ENCODE measurements around the gene PPP1R3G.

Gene PPP1R3G

DNA sequence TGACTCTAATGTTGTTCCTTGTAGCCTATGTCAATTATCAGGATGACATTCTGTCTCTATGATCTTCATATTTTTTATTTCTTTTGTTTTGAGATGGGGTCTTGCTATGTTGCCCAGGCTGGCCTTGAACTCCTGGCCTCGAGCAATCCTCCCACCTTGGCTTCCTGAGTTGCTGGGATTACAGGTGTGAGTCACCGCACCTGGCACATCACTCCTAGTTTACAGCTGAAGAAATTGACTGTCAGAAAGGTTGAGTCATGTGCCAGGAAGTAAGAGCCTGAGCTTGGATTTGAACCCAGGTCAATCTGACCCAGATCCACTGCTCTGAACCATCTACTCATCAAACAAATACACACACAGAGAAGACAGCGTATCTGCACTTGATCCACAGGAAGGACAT lies 14.4 kb downstream of the PPP1R3G start:
- TF ChIP-seq, protein P1, sequence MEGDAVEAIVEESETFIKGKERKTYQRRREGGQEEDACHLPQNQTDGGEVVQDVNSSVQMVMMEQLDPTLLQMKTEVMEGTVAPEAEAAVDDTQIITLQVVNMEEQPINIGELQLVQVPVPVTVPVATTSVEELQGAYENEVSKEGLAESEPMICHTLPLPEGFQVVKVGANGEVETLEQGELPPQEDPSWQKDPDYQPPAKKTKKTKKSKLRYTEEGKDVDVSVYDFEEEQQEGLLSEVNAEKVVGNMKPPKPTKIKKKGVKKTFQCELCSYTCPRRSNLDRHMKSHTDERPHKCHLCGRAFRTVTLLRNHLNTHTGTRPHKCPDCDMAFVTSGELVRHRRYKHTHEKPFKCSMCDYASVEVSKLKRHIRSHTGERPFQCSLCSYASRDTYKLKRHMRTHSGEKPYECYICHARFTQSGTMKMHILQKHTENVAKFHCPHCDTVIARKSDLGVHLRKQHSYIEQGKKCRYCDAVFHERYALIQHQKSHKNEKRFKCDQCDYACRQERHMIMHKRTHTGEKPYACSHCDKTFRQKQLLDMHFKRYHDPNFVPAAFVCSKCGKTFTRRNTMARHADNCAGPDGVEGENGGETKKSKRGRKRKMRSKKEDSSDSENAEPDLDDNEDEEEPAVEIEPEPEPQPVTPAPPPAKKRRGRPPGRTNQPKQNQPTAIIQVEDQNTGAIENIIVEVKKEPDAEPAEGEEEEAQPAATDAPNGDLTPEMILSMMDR (IDR thresholded peaks at IDR 0.05; ENCODE audit: insufficient read depth, low read depth, low read length, missing control alignments) = no peak
- no peak overlapping the region for H3K4me3 ChIP-seq (ENCODE audit: low read depth, low read length)
- DNase-seq (ENCODE audit: low read depth) = no peak

DNA sequence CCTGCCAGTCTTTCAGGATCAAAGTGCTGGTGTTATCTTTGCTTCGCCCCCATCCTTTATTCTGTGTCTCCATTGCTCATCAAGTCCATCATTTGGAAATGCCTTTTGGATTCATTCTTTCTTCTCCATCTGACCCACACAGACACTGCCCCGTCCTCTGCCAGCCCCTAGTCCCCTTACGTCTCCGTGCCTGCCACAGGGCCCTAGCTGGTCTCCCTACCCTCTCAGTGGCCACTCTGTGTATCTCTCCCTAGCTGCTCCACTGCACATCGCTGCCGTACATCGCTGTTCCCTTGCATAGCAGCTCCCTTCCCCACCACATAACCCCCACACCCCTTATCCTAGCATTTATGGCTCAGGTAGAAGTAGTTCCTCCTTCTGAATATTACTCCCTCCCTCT lies 15.7 kb downstream of the PPP1R3G start:
- DNase-seq (ENCODE audit: low read depth) = no peak
- TF ChIP-seq, protein P1 (IDR thresholded peaks at IDR 0.05; ENCODE audit: insufficient read depth, low read depth, low read length, missing control alignments) = no peak
- no peak overlapping the region for H3K4me3 ChIP-seq (ENCODE audit: low read depth, low read length)

DNA sequence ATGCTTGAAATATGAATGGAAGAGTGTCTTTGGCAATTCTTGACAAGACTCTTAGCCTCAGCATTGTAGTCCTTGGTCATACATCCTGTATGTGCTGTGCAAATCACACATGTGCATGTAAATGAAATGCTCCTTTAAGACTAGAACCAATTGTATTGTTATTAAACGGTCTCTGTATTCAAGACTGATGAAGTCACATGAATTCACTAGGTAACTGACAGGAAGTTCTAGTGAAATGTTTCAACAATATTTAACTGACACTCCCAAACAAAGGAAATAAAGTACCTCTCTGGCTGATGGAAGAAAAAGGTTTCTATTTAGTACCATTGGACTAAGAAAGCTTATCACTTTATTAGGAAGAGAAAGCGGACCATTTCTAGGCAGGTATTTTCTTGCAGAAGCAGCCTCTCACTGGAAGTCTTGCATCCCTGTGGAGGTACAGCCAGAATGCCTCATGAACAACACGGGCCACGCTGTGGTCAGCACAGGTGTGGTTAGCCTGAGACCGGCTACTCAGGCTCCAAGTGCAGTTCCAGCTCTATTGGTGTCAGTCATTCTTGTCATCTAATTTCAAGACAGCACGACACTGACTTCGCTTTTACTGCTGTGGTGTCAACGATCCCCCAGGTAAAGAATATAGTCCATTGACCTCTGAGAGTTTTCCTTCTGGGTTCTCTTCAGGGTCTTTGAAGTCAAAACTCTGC lies 17.3 kb downstream of the PPP1R3G start:
- DNase-seq (ENCODE audit: low read depth) = no peak
- H3K4me3 ChIP-seq (ENCODE audit: low read depth, low read length) = no peak overlapping the region
- TF ChIP-seq, protein P1 (IDR thresholded peaks at IDR 0.05; ENCODE audit: insufficient read depth, low read depth, low read length, missing control alignments) = no peak

GRCh38 chr6:5103250-5103649 lies 18.1 kb downstream of the PPP1R3G start:
- TF ChIP-seq, protein P1 (IDR thresholded peaks at IDR 0.05; ENCODE audit: insufficient read depth, low read depth, low read length, missing control alignments) = no peak
- DNase-seq (ENCODE audit: low read depth) = no peak
- H3K4me3 ChIP-seq (ENCODE audit: low read depth, low read length) = no peak overlapping the region

DNA sequence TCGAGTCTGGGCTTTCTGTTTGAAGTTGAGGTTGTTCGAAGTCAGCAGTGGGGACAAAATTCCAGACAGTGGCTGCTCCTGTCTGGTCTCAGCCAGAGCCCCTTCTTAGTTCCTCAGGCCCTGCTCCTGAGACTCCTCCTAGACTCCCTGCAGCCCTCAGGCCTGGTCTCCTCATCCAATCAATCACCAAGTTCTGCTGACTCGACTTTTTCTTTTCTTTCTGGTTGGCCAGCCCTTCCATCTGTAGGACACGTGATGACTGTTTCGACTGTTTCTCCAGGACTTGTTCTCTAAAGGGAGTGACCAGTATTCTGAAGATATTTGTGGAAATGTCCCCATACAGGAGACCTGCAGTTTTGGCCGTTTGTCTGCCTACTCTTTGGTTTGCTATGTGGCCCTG lies 19.5 kb downstream of the PPP1R3G start:
- H3K4me3 ChIP-seq (ENCODE audit: low read depth, low read length) = no peak overlapping the region
- DNase-seq (ENCODE audit: low read depth) = no peak

GRCh38 chr6:5105146-5105545 lies 20.0 kb downstream of the PPP1R3G start:
- TF ChIP-seq, protein P1 (IDR thresholded peaks at IDR 0.05; ENCODE audit: insufficient read depth, low read depth, low read length, missing control alignments) = no peak
- H3K4me3 ChIP-seq (ENCODE audit: low read depth, low read length) = no peak overlapping the region
- no peak for DNase-seq (ENCODE audit: low read depth)

More for the DNA sequence above, 19.5 kb downstream of the PPP1R3G start:
- TF ChIP-seq, protein P1 (IDR thresholded peaks at IDR 0.05; ENCODE audit: insufficient read depth, low read depth, low read length, missing control alignments) = no peak

DNA sequence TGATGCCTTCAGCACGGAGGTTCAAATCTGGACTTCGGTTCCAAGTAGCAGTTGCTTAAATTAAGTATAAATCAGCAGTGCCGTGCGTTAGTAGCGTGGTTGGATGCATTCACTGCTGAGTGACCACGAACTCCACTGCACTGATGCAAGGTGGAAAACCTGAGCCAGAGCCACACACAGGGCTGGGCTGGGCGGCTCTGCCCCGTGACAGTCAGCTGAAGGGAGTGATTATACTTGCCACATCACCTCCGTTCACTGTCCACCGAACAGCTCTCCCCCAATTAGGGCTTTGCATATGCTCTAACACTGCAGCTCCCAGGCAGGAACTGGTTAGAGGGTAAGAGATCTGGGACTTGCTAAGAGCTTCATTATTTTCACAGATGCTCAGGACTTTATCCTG lies 22.2 kb downstream of the PPP1R3G start:
- TF ChIP-seq, protein P1 (IDR thresholded peaks at IDR 0.05; ENCODE audit: insufficient read depth, low read depth, low read length, missing control alignments) = no peak
- no peak for DNase-seq (ENCODE audit: low read depth)
- H3K4me3 ChIP-seq (ENCODE audit: low read depth, low read length) = no peak overlapping the region

Measured in GM12865 (cell line).